K562 (cell line): ENCODE results near the gene SLC1A3. TPM values are rescaled to one million over a fixed set of nuclear protein-coding genes. Genes with fewer than 3 reads are reported as not detected.
"Not testable (repeated sequence)": the region's sequence is repeated elsewhere in the genome, so short reads cannot be mapped to it uniquely, and the experiment has no call there.

Experiments used
- ATAC-seq: fragments of 200-7000 bp; cut with Tn5 transposase; 3 replicates; pipeline ENCODE4 v1.9.1; 2020; ENCODE audit warnings: moderate library complexity
- BruUV-seq: library from RNA; stranded (reverse); fragments of 400-500 nt; replicated peaks from 2 replicates; lab custom pipeline; 2021; lab: Mats Ljungman, UMichigan
- CTCF ChIA-PET: fragments of 300-600 bp; formaldehyde crosslinking; extraction: SDS; loops from one replicate; lab custom pipeline; 2021; ENCODE audit warnings: low intra/inter-chr PET ratio; lab: Yijun Ruan, JAX
- POLR2A ChIA-PET: fragments of 300-600, 350-650 bp; sonication (Branson Sonifier 250); formaldehyde crosslinking; extraction: SDS; loops from one replicate; lab custom pipeline; 2021; ENCODE audit warnings: antibody characterized with exemption, inconsistent platforms; lab: Yijun Ruan, JAX
- DNase-seq, 4 experiments: peaks; one replicate each; pipeline versions ENCODE4 v3.0.0 to v3.0.0-alpha.2; 2011 to 2018; ENCODE audit warnings: low spot score in 3 of 4, mixed read lengths in 3 of 4; ENCODE audit errors: extremely low read depth in 1 of 4
- FAIRE-seq: peaks from 2 replicates; lab custom pipeline; 2011; peaks lifted over from hg19 to GRCh38; lab: Jason Lieb, UNC
- H2AFZ ChIP-seq: 2 replicates; pipeline ENCODE4 v1.6.0; 2011; ENCODE audit warnings: low read depth, low read length, control low read depth, inconsistent platforms
- H3K27ac ChIP-seq: fragments of 200-600 bp; 3 replicates; pipeline ENCODE4 v1.8.0; 2011; ENCODE audit warnings: low read depth, mild to moderate bottlenecking, control low read depth, inconsistent platforms, low read length, moderate library complexity, mixed read lengths; ENCODE audit errors: extremely low read depth
- H3K27me3 ChIP-seq, 2 experiments: fragments of 300-600 bp in 1 of 2; 2 replicates in 1 of 2; 3 replicates in 1 of 2; pipeline versions ENCODE4 v1.6.0 to v1.8.0; 2011; ENCODE audit warnings: inconsistent platforms in 2 of 2, low read length in 2 of 2, mild to moderate bottlenecking in 1 of 2, mixed read lengths in 1 of 2, moderate library complexity in 1 of 2; ENCODE audit not compliant: control insufficient read depth in 2 of 2, insufficient read depth in 2 of 2
- H3K36me3 ChIP-seq: fragments of 300-600 bp; 3 replicates; pipeline ENCODE4 v1.8.0; 2011; ENCODE audit warnings: mild to moderate bottlenecking, low read length, inconsistent platforms; ENCODE audit not compliant: control insufficient read depth, insufficient read depth
- H3K4me1 ChIP-seq, 2 experiments: fragments of 200-600 bp in 1 of 2; replicated peaks in 1 of 2; 2 replicates in 1 of 2; 3 replicates in 1 of 2; pipeline versions ENCODE4 v1.5.1 to v1.8.0; 2011; ENCODE audit warnings: inconsistent platforms in 2 of 2, low read length in 2 of 2, mild to moderate bottlenecking in 1 of 2, mixed read lengths in 1 of 2, moderate library complexity in 1 of 2; ENCODE audit not compliant: control insufficient read depth in 2 of 2, insufficient read depth in 2 of 2
- H3K4me2 ChIP-seq: 2 replicates; pipeline ENCODE4 v1.6.1; 2011; ENCODE audit warnings: low read length, control low read depth, inconsistent platforms, mixed read lengths; ENCODE audit not compliant: insufficient read depth
- H3K4me3 ChIP-seq: fragments of 200-600 bp; sonication (generic), shearing (Covaris generic); 2 replicates; pipeline ENCODE4 v1.5.1; 2016; ENCODE audit warnings: control low read depth, inconsistent platforms
- H3K79me2 ChIP-seq: fragments of 200-600 bp; 3 replicates; pipeline ENCODE4 v1.8.0; 2011; ENCODE audit warnings: low read length, inconsistent platforms; ENCODE audit not compliant: control insufficient read depth, insufficient read depth
- H3K9ac ChIP-seq, 2 experiments: 2 replicates each; pipeline versions ENCODE4 v1.6.0 to v1.6.1; 2011; ENCODE audit warnings: low read depth in 2 of 2, low read length in 2 of 2, control low read depth in 1 of 2, inconsistent platforms in 1 of 2, mild to moderate bottlenecking in 1 of 2, mixed read lengths in 1 of 2; ENCODE audit not compliant: insufficient read depth in 1 of 2
- H3K9me1 ChIP-seq: one replicate; pipeline ENCODE4 v1.6.0; 2011; ENCODE audit warnings: inconsistent platforms, mild to moderate bottlenecking, low read length, moderate library complexity; ENCODE audit not compliant: control insufficient read depth, insufficient read depth
- H3K9me3 ChIP-seq: replicated peaks from 2 replicates; pipeline ENCODE4 v1.5.1; 2011; ENCODE audit warnings: low read depth, low read length, inconsistent platforms; ENCODE audit not compliant: control insufficient read depth, insufficient read depth
- H4K20me1 ChIP-seq: replicated peaks from 2 replicates; pipeline ENCODE4 v1.6.1; 2011; ENCODE audit warnings: low read length, inconsistent platforms, mixed read lengths; ENCODE audit not compliant: control insufficient read depth, insufficient read depth
- CREM ChIP-seq: IDR thresholded peaks from 2 replicates; pipeline ENCODE4 v1.6.1; 2014; ENCODE audit warnings: antibody characterized with exemption, low read depth
- FUS ChIP-seq: fragments of 200-400 bp; formaldehyde crosslinking; optimal IDR thresholded peaks from 2 replicates; pipeline ENCODE3; 2017; ENCODE audit warnings: low read depth, low read length
- JUN ChIP-seq, 2 experiments: sonication (generic) in 1 of 2; formaldehyde crosslinking in 1 of 2; IDR thresholded peaks; 2 replicates each; pipeline versions ENCODE4 v1.6.1 to v1.8.0; 2012 to 2022; ENCODE audit warnings: borderline replicate concordance in 2 of 2, mild to moderate bottlenecking in 2 of 2, improper control_type of control experiment in 1 of 2, low read depth in 1 of 2, low read length in 1 of 2, missing genetic modification reagents in 1 of 2
- MCM5 ChIP-seq: fragments of 450-650 bp; IDR thresholded peaks from 2 replicates; pipeline ENCODE4 v1.6.1; 2016; ENCODE audit warnings: low read depth
- NKRF ChIP-seq: fragments of 450-650 bp; IDR thresholded peaks from 2 replicates; pipeline ENCODE4 v1.6.1; 2016; ENCODE audit warnings: borderline replicate concordance
- NR4A1 ChIP-seq, 2 experiments: fragments of 250-450 bp in 1 of 2; fragments of 450-650 bp in 1 of 2; sonication (Bioruptor Pico) in 1 of 2; IDR thresholded peaks; 2 replicates each; pipeline versions ENCODE4 v1.4.0 to v1.6.1; 2016 to 2020; ENCODE audit warnings: mild to moderate bottlenecking in 2 of 2, missing compliant biosample characterization in 1 of 2, missing genetic modification characterization in 1 of 2, moderate library complexity in 1 of 2
- PML ChIP-seq: IDR thresholded peaks from 2 replicates; pipeline ENCODE4 v1.6.1; 2012; ENCODE audit warnings: low read length, inconsistent platforms
- SIN3B ChIP-seq: fragments of 450-650 bp; IDR thresholded peaks from 2 replicates; pipeline ENCODE4 v1.6.1; 2017; ENCODE audit warnings: low read depth, mild to moderate bottlenecking, moderate library complexity
- ZNF165 ChIP-seq: fragments of 250-450 bp; sonication (Bioruptor Pico); IDR thresholded peaks from 2 replicates; pipeline ENCODE4 v1.4.0; 2020; ENCODE audit warnings: borderline replicate concordance
- ZNF197 ChIP-seq: fragments of 200-800 bp; sonication (Bioruptor generic); IDR thresholded peaks from 2 replicates; pipeline ENCODE4 v1.6.1; 2016; ENCODE audit warnings: low read depth, missing genetic modification characterization, missing compliant biosample characterization
- ZNF3 ChIP-seq: fragments of 250-450 bp; sonication (Bioruptor Pico); IDR thresholded peaks from 2 replicates; pipeline ENCODE4 v1.5.0; 2021; ENCODE audit warnings: mild to moderate bottlenecking, moderate library complexity
- ZNF395 ChIP-seq: fragments of 200-800 bp; sonication (Bioruptor generic); IDR thresholded peaks from 2 replicates; pipeline ENCODE4 v1.6.1; 2017; ENCODE audit warnings: missing genetic modification characterization, missing compliant biosample characterization
- WGBS: fragments of 100-300 bp; shearing (Covaris generic); methylation state at CpG from one replicate; pipeline ENCODE4 v1.1.6; 2016; ENCODE audit warnings: low coverage, mixed read lengths; ENCODE audit not compliant: insufficient coverage; ENCODE audit errors: missing lambda C conversion rate; 5-methylcytosine and 5-hydroxymethylcytosine counted together
- in situ Hi-C: fragments of 300-500 bp; cut with MboI; formaldehyde crosslinking; loops from 4 replicates; pipeline ENCODE4 v1.15.0; 2018; ENCODE audit warnings: inconsistent platforms, mixed read lengths
- intact Hi-C: fragments of 100-400 bp; cut with micrococcal nuclease; formaldehyde crosslinking; loops from 2 replicates; pipeline ENCODE4 v1.14.2; 2022
- polyA plus RNA-seq, 8 experiments: library from polyadenylated mRNA; depleted of rRNA in 4 of 8; stranded (reverse) in 5 of 8; unstranded in 3 of 8; fragments of >200 nt; fragmentation: Nextera tagmentation in 2 of 8; fragmentation: Illumina TruSeq in 1 of 8; extraction: Ambion mirVana in 2 of 8; extraction: Trizol in 1 of 8; gene quantifications; 2 replicates each; pipeline versions ENCODE4 v1.2.1 to v1.2.3, GENCODE V29; 2011 to 2014; ENCODE audit warnings: inconsistent platforms in 1 of 8, missing spikeins in 1 of 8
- total RNA-seq, 7 experiments: library from RNA; depleted of rRNA in 6 of 7; stranded (reverse); fragments of >200 nt in 6 of 7; fragmentation: Illumina TruSeq in 2 of 7; extraction: Trizol in 2 of 7; gene quantifications; 2 replicates each; pipeline versions ENCODE4 v1.2.1 to v1.2.3, GENCODE V29; 2011 to 2021; ENCODE audit warnings: low replicate concordance in 1 of 7

SLC1A3 gene
- total and polyA plus RNA-seq, 9 of the 15 experiments (the other 6 are each of a cell fraction or from before 2014, with no cell fraction given) = 0.13 TPM; not detected in 8

- in situ Hi-C loops, H3K79me2 ChIP-seq, H3K9me1 ChIP-seq, H3K4me3 ChIP-seq, CTCF ChIA-PET, H3K27ac ChIP-seq, H3K27me3 ChIP-seq, H3K36me3 ChIP-seq, H3K4me2 ChIP-seq, FAIRE-seq, BruUV-seq, H3K9ac ChIP-seq, H4K20me1 ChIP-seq, ATAC-seq, H2AFZ ChIP-seq, intact Hi-C loops, POLR2A ChIA-PET, DNase-seq, H3K9me3 ChIP-seq, H3K4me1 ChIP-seq: not testable (repeated sequence)
- 1% methylated on average over 5 of the region's 5 CpGs for WGBS
Observed at GRCh38 chr5:36643841-36644240, 37.4 kb downstream of the SLC1A3 start.

- POLR2A ChIA-PET = interaction anchor here (1.2 kb wide), 1 partner anchor 11 kb away, joined by 3 read pairs; no protein-coding TSS in a partner anchor
- in situ Hi-C loops = no loop called here
- DNase-seq (no peak), FAIRE-seq (no peak), ATAC-seq (no peak)
- H3K36me3 ChIP-seq = no peaks in the 10 kb centered on the region
- no peak overlapping the region for H3K27ac ChIP-seq
- no peaks in the 10 kb centered on the region for H3K9me3 ChIP-seq
- no peaks in the 10 kb centered on the region for H4K20me1 ChIP-seq
- no peak overlapping the region for H3K9ac ChIP-seq
- no peaks in the 10 kb centered on the region for H3K4me1 ChIP-seq
- no peaks in the 10 kb centered on the region for H3K79me2 ChIP-seq
- intact Hi-C loops = no loop called here
- no peaks in the 10 kb centered on the region; a peak in 1 of 5 replicates for H3K27me3 ChIP-seq
- no peaks in the 10 kb centered on the region for H3K9me1 ChIP-seq
- no TSS peak for BruUV-seq
- no peak overlapping the region for H3K4me2 ChIP-seq
- no peak overlapping the region for H2AFZ ChIP-seq
- CTCF ChIA-PET = no interaction called here
- TF ChIP-seq FUS = no peak
- no peak for TF ChIP-seq NKRF
- no peak for TF ChIP-seq ZNF165 (CRISPR knock-in tag)
- no peak for TF ChIP-seq ZNF197 (CRISPR knock-in tag)
- no peak for TF ChIP-seq MCM5
- TF ChIP-seq NR4A1 (CRISPR knock-in tag; IDR thresholded peaks at IDR 0.05) = no peak
- TF ChIP-seq NR4A1 (tag; IDR thresholded peaks at IDR 0.05) = no peak
- no peak for TF ChIP-seq SIN3B
- no peak for TF ChIP-seq PML
- TF ChIP-seq JUN (IDR thresholded peaks at IDR 0.05; ENCODE audit: borderline replicate concordance, low read depth, low read length) = no peak
- no peak for TF ChIP-seq JUN (CRISPR knock-in tag; IDR thresholded peaks at IDR 0.05; ENCODE audit: borderline replicate concordance)
- no peak for TF ChIP-seq ZNF3
- no peak for TF ChIP-seq CREM
- no peak for TF ChIP-seq ZNF395 (CRISPR knock-in tag)
- no peak overlapping the region for H3K4me3 ChIP-seq
- 17% methylated on average over 3 of the region's 3 CpGs for WGBS
Observed at GRCh38 chr5:36644727-36645126, 38.3 kb downstream of the SLC1A3 start.
